Sigmoid colon (tissue), 4 donors: ENCODE results near the gene CYP46A1.

ENCODE experiments used
- EP300 ChIP-seq, 4 donors: sonication (generic); formaldehyde crosslinking; IDR thresholded peaks; one replicate each; pipeline ENCODE4 v1.6.1; 2017; ENCODE audit warnings: antibody characterized with exemption in 4 of 4
- POLR2A ChIP-seq, 2 donors: fragments of 450-650 bp; IDR thresholded peaks; one replicate each; pipeline ENCODE4 v1.6.1; 2016; ENCODE audit warnings: antibody characterized with exemption in 2 of 2, mild to moderate bottlenecking in 2 of 2, moderate library complexity in 2 of 2

DNA sequence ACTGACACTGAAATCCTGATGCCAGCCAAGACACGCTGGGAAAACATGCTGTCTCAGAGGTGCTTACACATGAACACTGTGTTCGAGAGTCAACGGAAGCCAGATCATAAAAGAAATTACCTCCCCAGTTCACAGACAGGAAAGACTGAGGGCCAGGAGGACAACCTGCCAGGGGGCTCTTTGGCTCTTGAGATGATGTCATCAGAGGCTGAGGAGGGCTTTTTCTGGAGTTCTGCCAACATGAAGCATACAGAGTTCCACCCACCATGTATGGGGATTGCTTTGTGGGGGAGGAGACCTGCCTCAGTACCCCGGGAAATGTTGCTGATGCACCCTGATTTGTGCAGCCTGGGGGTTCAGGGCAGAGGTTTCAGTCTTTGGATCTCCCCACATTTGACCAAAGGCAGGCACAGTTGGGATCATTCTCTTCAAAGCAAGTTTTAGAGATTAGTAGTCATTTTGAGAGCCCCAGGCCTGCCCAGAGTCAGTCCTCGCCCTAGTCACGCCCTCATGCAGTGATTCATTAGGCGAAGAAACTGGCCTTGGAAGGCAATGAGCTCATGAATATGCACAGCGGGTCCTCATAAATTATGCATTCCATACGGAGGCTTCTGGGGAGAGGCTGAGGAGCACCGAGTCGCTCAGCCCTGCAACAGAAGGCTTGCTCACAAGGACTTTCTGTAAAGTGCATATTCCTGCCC lies 74.2 kb downstream of the CYP46A1 start:
- TF ChIP-seq POLR2A (IDR thresholded peaks at IDR 0.05) (no peak), EP300 (IDR thresholded peaks at IDR 0.05) (peak in 1 of 4 donors; percentile 19)
